Hepatic stellate cell (primary cell): Measurements from ENCODE around the gene RAC3.

Source experiments
- DNase-seq: peaks from one replicate; pipeline ENCODE4 v3.0.0; 2011; ENCODE audit warnings: low spot score

RAC3 gene

DNA sequence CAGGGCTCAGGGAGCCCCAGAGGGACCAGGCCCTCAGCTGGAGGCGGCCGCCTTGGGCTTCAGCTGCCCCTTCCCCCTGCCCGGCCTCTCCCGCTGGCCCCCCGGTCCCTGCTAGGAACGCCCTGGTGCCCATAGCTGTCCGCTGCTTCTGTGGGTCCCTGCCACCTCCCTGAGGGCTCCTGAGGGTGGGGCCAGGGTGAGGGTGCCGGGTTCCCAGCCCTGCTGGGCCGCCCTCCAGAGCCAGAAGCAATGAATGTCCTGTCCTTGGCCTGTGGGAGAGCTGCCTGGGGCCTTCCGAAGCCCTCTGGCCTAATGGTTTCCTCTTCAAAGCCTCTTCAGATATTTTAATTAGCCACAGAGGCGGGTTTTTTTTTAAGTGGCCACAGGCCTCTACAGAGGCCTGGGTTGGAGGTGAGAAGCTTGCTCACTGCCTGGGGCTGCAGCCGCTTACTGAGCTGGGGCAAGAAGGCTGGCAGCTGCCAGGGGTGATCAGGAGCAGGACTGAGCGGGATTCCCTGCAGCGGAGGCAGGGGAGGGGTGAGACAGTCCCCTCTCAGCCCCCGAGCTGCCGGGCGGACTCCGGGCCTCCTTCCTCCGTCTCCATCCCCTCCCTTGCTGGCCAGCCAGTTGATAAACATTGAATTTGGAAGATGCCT lies 18.7 kb upstream of the RAC3 start:
- no peak for DNase-seq

DNA sequence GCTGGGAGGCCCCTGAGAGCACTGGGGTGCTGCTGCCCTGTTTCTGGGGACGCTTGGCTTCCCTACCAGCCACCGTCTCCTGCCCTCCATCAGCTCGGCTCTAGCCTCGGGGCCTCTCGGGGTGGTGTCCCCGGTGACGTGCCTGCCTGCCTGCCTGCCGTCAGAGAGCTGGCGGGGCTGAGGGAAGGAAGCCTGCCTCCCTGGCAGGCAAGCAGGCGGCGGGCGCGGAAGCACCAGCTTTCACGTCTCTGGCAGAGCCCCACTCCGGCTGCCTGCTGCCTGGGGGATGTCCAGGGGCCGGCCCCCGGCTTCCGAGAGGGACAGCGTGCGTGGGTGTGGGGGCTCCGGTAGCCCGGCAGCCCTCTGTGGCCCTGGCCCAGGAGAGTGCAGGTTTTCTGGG lies 18.1 kb upstream of the RAC3 start:
- no peak for DNase-seq

GRCh38 chr17:82013772-82014321 lies 17.6 kb upstream of the RAC3 start:
- DNase-seq, result no peak

- DNase-seq, result no peak
Observed at GRCh38 chr17:82014432-82014831, 17.0 kb upstream of the RAC3 start.

DNA sequence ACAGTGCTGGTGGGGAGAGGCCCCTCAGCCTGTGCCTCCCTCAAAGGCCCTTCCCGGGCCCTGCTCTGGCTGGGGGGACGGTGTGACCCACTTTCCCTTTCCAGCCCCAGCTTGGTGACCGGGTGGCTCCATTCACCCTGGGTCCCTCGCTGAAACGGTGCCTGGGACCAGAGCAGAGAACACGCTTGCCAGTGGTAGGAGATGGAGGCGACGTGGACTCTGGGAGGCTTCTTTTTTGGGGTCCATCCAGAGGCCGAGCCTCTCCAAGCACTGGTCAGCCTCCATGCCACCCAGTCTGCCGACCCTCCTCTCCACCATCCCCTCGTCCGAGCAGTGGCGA lies 16.5 kb upstream of the RAC3 start:
- no peak for DNase-seq

GRCh38 chr17:82015311-82015971 lies 16.0 kb upstream of the RAC3 start:
- DNase-seq, result no peak

DNA sequence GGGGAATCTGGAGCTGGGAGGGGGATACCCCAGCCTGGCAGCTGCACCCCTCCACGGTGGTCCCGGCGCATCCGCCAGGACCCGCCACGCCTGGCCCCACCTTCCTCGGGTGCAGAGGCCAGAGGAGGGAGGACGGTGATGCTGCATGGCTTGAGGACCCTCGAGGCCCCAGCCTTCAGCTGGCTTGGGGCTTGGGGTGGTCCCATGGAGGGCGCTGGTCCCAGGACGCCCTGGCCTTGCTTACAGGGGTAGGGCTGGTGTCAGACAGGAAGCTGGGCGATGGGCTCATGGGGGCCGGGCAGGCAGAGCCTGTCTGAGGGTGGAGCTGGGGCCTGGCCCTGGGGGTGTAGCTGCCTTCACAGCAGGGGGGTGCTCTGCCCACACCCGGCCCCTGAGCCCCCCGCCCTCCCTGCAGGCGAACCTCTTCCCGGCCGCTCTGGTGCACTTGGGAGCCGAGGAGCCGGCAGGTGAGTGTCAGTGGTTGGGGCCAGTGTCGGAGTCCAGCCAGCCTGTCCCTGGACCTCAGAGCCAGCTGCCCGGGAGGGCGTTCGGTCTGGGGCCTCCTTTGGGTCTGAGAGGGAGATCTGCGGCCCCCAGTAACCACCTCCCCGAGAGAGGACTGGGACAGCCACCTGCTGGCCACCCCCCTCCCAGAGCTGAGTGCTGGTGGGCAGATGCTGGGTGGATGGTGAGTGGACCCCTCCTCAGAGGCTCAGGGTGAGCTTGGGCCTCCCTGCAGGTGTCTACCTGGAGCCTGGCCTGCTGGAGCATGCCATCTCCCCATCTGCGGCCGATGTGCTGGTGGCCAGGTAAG lies 15.2 kb upstream of the RAC3 start:
- no peak for DNase-seq

- DNase-seq, result no peak
Observed at GRCh38 chr17:82016875-82017459, 14.5 kb upstream of the RAC3 start.

DNA sequence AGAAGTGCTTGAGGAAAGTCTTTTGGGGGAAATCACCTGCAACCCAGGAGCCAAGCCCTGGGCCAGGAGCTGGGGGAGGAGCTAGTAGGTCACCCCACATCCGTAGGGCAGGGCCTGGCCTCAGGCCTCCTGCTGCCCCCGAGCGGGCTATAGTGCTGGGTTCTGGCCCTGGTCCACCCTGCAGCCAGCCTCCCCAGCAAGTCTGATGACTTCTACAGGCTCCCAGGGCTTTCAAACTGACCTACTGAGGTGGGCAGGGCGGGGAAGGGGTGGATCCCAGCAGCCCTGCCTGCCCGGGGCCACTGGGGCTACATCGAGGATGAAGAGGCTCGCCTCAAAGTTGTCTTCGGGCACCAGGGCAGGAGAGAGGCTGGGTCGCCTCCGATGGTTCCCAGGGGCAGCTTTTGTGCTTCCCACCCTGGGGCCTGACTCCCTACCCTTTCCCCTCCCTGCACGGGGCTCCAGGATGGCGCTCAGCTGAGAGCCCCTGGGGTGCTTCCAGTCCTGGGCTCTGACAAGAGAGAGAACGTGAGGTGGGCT lies 13.8 kb upstream of the RAC3 start:
- no peak for DNase-seq

GRCh38 chr17:82018152-82018988 lies 13.1 kb upstream of the RAC3 start:
- DNase-seq, result no peak

GRCh38 chr17:82018989-82019689 lies 12.3 kb upstream of the RAC3 start:
- DNase-seq, result no peak

GRCh38 chr17:82019690-82020571 lies 11.5 kb upstream of the RAC3 start:
- peak; percentile 58 for DNase-seq

DNA sequence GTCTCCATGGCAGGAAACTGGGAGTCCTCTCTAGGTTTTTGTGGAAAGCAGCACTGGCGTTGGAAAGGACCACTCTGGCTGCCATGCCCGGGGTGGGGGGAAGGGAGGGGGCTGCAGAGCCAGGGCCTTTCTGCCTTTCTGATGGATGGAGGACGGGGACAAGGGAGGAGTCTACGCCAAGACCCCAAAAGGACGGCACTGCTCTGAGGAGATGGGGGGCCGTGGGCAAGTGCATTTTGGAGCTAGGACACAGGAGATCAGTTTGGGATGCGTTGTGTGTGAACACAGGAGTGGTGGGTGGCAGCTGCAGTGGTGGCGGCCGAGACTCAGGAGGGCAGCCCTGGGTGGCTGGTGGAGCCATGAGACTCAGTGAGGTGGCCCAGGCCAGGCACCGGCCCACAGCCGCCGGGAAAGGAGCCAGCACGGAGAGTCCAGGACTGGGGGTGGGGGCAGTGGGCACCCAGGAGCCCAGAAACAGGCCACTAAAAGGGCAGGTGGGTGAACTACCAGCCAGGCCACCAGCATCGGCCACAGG lies 10.8 kb upstream of the RAC3 start:
- no peak for DNase-seq

DNA sequence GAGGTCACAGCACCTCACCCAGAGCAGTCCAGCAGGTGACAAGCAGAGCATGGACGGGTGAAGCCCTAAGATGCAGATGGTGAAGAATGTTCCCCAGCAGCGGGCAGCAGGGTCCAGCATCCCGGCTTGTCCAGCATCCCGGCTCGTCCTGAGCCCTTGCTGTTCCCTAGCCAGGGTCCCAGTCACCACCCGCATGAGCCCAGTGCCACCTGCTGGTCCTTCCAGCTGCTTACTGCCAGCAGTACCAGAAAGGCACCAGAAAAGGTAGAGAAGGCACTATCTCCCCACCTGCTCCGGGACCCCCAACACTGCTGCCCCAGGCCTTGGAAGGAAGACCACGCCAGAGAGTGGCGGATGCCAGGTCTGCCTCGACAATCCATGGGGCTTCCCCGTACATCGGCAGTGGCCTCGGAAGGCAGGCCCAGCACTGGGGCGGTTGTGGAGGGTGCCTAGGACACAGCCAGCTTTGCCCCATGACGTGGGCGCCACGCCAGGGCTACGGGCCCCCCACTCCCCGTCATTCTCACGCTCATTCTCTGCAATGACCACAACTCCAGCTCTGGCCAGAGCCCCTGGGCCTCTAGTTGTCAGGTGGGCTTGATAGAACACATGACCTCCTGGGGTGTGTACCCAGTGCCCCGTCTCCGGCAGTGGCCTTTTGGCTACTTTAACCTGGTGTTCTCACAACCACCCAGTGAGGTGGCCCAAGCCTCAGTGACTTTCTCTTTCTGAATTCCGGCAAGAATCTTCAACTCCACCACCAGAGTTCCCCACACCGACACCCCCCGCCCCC lies 10.2 kb upstream of the RAC3 start:
- peak; percentile 85 for DNase-seq

DNA sequence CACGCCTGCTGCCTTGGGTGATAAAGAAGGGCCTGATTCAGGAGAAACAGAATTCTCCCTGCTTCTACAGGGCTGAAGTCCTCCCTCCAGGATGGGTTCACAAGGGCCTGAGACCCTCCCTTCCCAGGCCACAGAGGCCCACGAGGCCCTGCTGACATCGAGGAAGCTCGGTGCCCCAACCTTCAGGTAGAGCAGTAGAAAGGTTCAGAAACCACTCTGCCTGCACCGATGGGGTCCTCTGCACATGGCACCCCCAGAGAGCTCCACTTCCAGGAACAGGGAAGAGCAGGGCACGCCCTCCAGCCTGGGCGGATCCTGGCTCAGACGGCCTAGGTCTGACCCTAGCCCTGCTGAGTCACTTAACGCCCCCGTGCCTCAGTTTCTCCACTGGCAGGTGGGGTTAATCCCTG lies 9.6 kb upstream of the RAC3 start:
- no peak for DNase-seq

- DNase-seq, result no peak
Observed at GRCh38 chr17:82022310-82022980, 9.0 kb upstream of the RAC3 start, which contains the start of gene CENPX. Gene CENPX (minus strand): TSS chr17:82022878. CDS start chr17:82022861, 17 bp downstream.

- peak; percentile 100 for DNase-seq
Observed at GRCh38 chr17:82022981-82023446, 8.5 kb upstream of the RAC3 start, which contains the start of gene LRRC45. Gene LRRC45 (plus strand): TSS chr17:82023305. CDS start chr17:82023644, 339 bp downstream.
